Natural killer cell treated with Interleukin-12 subunit alpha and Interleukin-12 subunit beta and Interleukin-15 and Interleukin-18, amount 100 ng/mL, for 72 hours (primary cell): ENCODE results near the gene FGF22. TPM values are rescaled to one million over a fixed set of nuclear protein-coding genes. Genes with fewer than 3 reads are reported as not detected.

Source experiments
- ATAC-seq, 2 donors: fragments of 150-1000 bp; cut with Tn5 transposase in 1 of 2; sonication (Bioruptor Pico), chemical (Tn5 transposase) in 1 of 2; 2 replicates each; pipeline ENCODE4 v1.10.0; 2021
- DNase-seq: peaks from one replicate; pipeline ENCODE4 v3.0.0; 2022; ENCODE audit warnings: low spot score
- H3K27ac Mint-ChIP-seq, 2 donors: 1 replicate in 1 of 2; 2 replicates in 1 of 2; pipeline ENCODE4 v1.8.0; 2022; ENCODE audit warnings: mixed read lengths in 2 of 2, mild to moderate bottlenecking in 1 of 2, moderate library complexity in 1 of 2
- H3K27me3 Mint-ChIP-seq, 2 donors: 1 replicate in 1 of 2; 2 replicates in 1 of 2; pipeline ENCODE4 v1.8.0; 2022; ENCODE audit warnings: mixed read lengths in 2 of 2
- H3K36me3 Mint-ChIP-seq: one replicate; pipeline ENCODE4 v1.8.0; 2022; ENCODE audit warnings: mixed read lengths
- H3K4me1 Mint-ChIP-seq, 2 donors: 1 replicate in 1 of 2; 2 replicates in 1 of 2; pipeline ENCODE4 v1.8.0; 2022; ENCODE audit warnings: low read depth in 2 of 2, mixed read lengths in 2 of 2, mild to moderate bottlenecking in 1 of 2
- H3K4me3 Mint-ChIP-seq: one replicate; pipeline ENCODE4 v1.8.0; 2022; ENCODE audit warnings: mixed read lengths
- H3K9me3 Mint-ChIP-seq: 2 replicates; pipeline ENCODE4 v1.8.0; 2022; ENCODE audit warnings: mixed read lengths
- total RNA-seq, 2 donors: library from RNA; stranded (reverse); gene quantifications; one replicate each; pipeline ENCODE4 v1.2.3, GENCODE V29; 2022

The FGF22 gene
- total RNA-seq, 2 donors from 2014 or later: not detected

DNA sequence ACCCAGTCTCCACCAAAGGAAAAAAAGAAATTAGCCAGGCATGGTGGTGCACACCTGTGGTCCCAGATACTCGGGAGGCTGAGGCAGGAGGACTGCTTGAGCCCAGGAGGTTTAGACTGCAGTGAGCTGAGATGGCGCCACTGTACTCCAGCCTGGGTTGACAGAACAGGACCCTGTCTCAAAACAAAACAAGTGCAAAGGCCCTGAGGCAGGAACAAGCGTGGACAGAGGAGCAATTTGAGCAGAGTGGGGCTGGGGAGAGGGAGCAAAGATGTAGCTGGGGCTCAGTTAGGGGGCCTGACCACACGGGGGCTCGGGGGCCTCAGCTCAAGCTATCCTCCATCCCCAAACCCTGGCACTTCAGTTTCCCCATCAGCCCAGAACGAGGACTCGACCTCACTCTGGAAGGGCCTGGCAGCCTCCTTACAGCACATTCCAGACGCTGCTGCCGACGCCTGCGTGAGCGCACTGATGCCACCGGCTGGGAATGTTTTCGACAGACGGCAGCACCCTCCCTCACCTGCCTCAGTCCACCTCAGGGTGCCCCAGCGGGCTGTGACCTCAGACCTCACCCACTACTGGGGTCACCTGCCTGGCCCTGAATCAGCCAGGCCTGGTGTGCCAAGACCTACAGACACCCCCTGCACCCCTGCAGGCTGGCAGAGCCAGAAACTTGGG lies 4.6 kb upstream of the FGF22 start:
- DNase-seq (no peak), ATAC-seq (no peak)
- Mint-ChIP-seq H3K27ac (no peak overlapping the region), H3K4me3 (no peak overlapping the region), H3K27me3 (no peaks in the 10 kb centered on the region), H3K4me1 (peaks cover 15 to 21% of the 10 kb centered on the region in 2 donors), H3K36me3 (no peaks in the 10 kb centered on the region), H3K9me3 (no peaks in the 10 kb centered on the region)

GRCh38 chr19:638906-639252 lies 800 bp upstream of the FGF22 start:
- peak overlapping the region in 1 of 2 donors; percentile 60 for H3K27ac Mint-ChIP-seq
- no peak for DNase-seq

GRCh38 chr19:640161-640558 lies 481 bp downstream of the FGF22 start:
- Mint-ChIP-seq H3K27ac (no peak overlapping the region), H3K4me1 (peaks cover 6 to 10% of the 10 kb centered on the region in 2 donors), H3K4me3 (no peak overlapping the region), H3K27me3 (no peaks in the 10 kb centered on the region), H3K9me3 (no peaks in the 10 kb centered on the region), H3K36me3 (no peaks in the 10 kb centered on the region)
- DNase-seq (no peak), ATAC-seq (no peak)

More at GRCh38 chr19:638906-639252, 800 bp upstream of the FGF22 start:
- peaks cover 10 to 12% of the 10 kb centered on the region in 2 donors for H3K4me1 Mint-ChIP-seq
- no peak for ATAC-seq
- peak overlapping the region; percentile 80 for H3K4me3 Mint-ChIP-seq
- no peaks in the 10 kb centered on the region for H3K36me3 Mint-ChIP-seq
- no peaks in the 10 kb centered on the region for H3K9me3 Mint-ChIP-seq
- no peaks in the 10 kb centered on the region for H3K27me3 Mint-ChIP-seq

DNA sequence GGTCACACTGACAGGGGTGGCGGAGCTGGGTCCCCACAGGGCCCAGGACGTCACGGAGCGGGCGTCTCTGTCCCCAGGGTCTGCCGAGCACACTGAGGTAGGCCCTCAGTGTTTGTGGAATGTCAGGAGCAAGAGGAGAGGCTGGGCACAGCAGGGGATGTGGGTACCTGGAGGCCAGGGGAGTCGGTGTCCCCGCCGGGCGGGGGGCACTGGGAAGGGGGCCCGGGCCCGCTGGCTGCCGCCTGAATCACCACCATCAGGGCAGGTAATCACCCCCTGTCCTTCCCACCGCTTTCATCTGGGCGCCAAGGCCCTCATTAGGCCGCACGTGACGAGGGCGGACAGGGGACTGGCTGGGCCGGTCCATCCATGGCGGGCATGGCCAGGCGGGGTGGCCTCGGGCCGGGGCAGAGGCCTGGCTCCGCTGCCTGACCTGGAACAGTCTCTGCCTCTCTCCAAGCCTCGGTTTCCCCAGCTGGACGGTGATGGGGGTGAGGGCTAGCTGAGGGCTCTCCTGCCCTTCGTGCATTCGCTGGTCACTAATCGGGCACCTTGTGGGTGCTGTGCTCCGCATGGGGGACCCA lies 1.0 kb downstream of the FGF22 start:
- DNase-seq (no peak), ATAC-seq (no peak)
- H3K36me3 Mint-ChIP-seq: no peaks in the 10 kb centered on the region
- H3K27me3 Mint-ChIP-seq: no peaks in the 10 kb centered on the region
- H3K27ac Mint-ChIP-seq: no peak overlapping the region
- peaks cover 6 to 10% of the 10 kb centered on the region in 2 donors for H3K4me1 Mint-ChIP-seq
- H3K9me3 Mint-ChIP-seq: no peaks in the 10 kb centered on the region
- H3K4me3 Mint-ChIP-seq: no peak overlapping the region

- ATAC-seq (no peak), DNase-seq (no peak)
- H3K36me3 Mint-ChIP-seq: no peaks in the 10 kb centered on the region
- H3K4me1 Mint-ChIP-seq: peaks cover 6 to 10% of the 10 kb centered on the region in 2 donors
- no peak overlapping the region for H3K27ac Mint-ChIP-seq
- no peak overlapping the region for H3K4me3 Mint-ChIP-seq
- H3K9me3 Mint-ChIP-seq: no peaks in the 10 kb centered on the region
- no peaks in the 10 kb centered on the region for H3K27me3 Mint-ChIP-seq
Observed at GRCh38 chr19:641702-642101, 2.0 kb downstream of the FGF22 start.

DNA sequence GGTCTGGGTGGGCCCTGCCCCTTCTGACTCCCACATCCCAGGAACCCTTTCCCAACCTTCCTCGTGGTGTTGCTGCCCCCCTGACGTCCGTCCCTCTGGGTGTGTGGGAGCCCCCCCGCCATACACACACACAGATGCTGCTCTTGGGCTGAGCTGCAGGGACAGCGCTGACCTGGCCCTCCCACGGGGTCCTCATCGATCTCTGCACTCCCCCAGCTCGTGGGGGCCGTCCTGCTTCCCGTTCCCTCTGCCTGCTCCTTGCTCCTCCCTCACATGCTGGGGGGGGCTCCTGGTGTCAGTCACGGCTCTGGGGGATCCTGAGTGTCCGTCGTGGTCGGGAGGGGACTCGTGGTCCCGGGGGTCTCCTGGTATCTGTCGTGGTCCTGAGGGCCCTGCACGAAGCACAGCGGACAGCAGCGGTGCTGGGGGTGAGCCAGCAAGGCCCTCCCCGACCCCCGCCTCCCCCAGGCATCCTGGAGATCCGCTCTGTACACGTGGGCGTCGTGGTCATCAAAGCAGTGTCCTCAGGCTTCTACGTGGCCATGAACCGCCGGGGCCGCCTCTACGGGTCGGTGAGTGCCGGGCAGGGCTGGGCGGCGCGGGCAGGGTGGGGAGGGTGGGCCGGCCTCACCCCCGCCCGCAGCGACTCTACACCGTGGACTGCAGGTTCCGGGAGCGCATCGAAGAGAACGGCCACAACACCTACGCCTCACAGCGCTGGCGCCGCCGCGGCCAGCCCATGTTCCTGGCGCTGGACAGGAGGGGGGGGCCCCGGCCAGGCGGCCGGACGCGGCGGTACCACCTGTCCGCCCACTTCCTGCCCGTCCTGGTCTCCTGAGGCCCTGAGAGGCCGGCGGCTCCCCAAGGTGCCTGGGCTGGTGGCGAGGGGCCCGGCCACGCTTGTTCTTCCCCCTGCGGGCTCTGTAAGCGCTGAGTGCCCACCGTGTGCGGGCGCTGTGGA lies 3.4 kb downstream of the FGF22 start:
- Mint-ChIP-seq H3K4me1 (peaks cover 6 to 7% of the 10 kb centered on the region in 2 donors), H3K27ac (no peak overlapping the region), H3K4me3 (no peak overlapping the region), H3K9me3 (no peaks in the 10 kb centered on the region), H3K36me3 (no peaks in the 10 kb centered on the region), H3K27me3 (no peaks in the 10 kb centered on the region)
- ATAC-seq (no peak), DNase-seq (no peak)

GRCh38 chr19:643736-644135 lies 4.1 kb downstream of the FGF22 start:
- Mint-ChIP-seq H3K27ac (no peak overlapping the region), H3K9me3 (no peaks in the 10 kb centered on the region), H3K4me3 (no peak overlapping the region), H3K4me1 (peaks cover 6 to 7% of the 10 kb centered on the region in 2 donors), H3K27me3 (no peaks in the 10 kb centered on the region), H3K36me3 (no peaks in the 10 kb centered on the region)
- DNase-seq (no peak), ATAC-seq (no peak)

DNA sequence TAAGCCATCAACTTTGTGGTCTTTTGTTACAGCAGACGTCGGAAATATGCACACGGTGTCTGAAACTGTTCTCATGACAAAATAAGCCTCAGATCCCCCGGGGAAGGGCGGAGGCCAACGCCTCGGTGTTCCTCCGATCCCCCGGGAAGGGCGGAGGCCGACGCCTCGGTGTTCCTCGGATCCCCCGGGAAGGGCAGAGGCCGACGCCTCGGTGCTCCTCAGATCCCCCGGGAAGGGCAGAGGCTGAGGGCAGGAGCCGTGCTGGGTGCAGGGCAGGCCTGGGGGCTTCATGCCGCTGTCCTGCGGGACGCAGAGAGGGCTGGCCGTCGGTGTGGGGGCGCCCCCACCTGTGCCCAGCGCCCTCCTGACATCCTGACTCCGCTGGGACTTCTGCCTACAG lies 4.7 kb downstream of the FGF22 start:
- ATAC-seq: no peak
- Mint-ChIP-seq H3K4me3 (no peak overlapping the region), H3K27ac (no peak overlapping the region), H3K36me3 (no peaks in the 10 kb centered on the region), H3K9me3 (no peaks in the 10 kb centered on the region), H3K27me3 (no peaks in the 10 kb centered on the region), H3K4me1 (peaks cover 2 to 4% of the 10 kb centered on the region in 2 donors)
- DNase-seq: no peak

GRCh38 chr19:644789-645188 lies 5.1 kb downstream of the FGF22 start:
- Mint-ChIP-seq H3K36me3 (no peaks in the 10 kb centered on the region), H3K27ac (no peak overlapping the region), H3K4me3 (no peak overlapping the region), H3K27me3 (no peaks in the 10 kb centered on the region), H3K9me3 (no peaks in the 10 kb centered on the region), H3K4me1 (peaks cover 0 to 2% of the 10 kb centered on the region in 2 donors)
- no peak for ATAC-seq
- DNase-seq: no peak

GRCh38 chr19:645912-646778 lies 6.5 kb downstream of the FGF22 start:
- no peaks in the 10 kb centered on the region for H3K9me3 Mint-ChIP-seq
- ATAC-seq (peak; percentile 8 to 34), DNase-seq (no peak)
- H3K27me3 Mint-ChIP-seq: no peaks in the 10 kb centered on the region
- H3K27ac Mint-ChIP-seq: no peak overlapping the region
- no peaks in the 10 kb centered on the region for H3K36me3 Mint-ChIP-seq
- H3K4me1 Mint-ChIP-seq: peaks cover 0 to 2% of the 10 kb centered on the region in 2 donors
- H3K4me3 Mint-ChIP-seq: no peak overlapping the region

GRCh38 chr19:646779-647565 lies 7.3 kb downstream of the FGF22 start:
- Mint-ChIP-seq H3K4me1 (peaks cover 0 to 2% of the 10 kb centered on the region in 2 donors), H3K9me3 (no peaks in the 10 kb centered on the region), H3K36me3 (no peaks in the 10 kb centered on the region), H3K27me3 (no peaks in the 10 kb centered on the region), H3K27ac (no peak overlapping the region), H3K4me3 (no peak overlapping the region)
- DNase-seq: no peak
- no peak for ATAC-seq

DNA sequence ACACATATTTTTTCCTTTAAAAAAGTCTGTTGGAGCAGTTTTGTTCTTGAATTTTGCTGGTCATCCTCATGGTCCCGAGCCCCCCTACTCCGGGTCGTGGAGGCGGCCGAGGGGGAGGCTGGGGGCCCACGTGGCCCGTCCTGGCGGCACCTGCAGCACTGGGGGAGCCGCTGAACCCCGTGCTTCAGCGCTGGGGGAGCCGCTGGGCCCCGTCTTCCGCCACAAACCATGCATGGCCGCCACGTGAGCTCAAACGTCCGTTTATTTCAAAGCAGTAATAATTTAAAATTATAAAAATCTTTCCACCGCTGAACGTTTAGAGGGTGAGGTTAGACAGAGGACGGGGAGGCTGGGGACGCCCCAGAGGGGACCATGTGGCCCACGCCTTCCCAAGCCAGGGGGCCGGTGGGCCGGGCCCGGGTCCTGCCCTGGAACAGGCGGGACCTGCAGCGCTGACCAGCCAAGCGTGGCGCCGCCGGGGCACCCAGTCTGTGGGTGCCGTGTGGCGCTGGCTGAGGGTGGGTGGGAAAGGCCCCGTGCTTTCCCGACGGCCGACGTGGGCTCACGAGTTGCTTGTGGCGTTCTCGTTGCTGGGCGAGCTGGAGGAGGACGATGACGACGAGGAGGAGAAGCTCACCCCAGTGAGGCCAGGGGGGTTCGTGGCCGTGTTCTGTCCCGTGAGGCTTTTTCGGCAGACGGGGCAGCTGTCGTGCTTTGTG lies 8.0 kb downstream of the FGF22 start:
- no peak overlapping the region for H3K4me3 Mint-ChIP-seq
- no peaks in the 10 kb centered on the region for H3K36me3 Mint-ChIP-seq
- no peaks in the 10 kb centered on the region for H3K27me3 Mint-ChIP-seq
- H3K9me3 Mint-ChIP-seq: no peaks in the 10 kb centered on the region
- peaks cover 0 to 2% of the 10 kb centered on the region in 2 donors for H3K4me1 Mint-ChIP-seq
- no peak overlapping the region for H3K27ac Mint-ChIP-seq
- ATAC-seq (no peak), DNase-seq (no peak)
